Measurements from ENCODE around the gene P2RX7.
"Not testable (repeated sequence)": the region's sequence is repeated elsewhere in the genome, so short reads cannot be mapped to it uniquely, and the experiment has no call there.

The P2RX7 gene

GRCh38 chr12:121198949-121199348 lies 66.3 kb downstream of the P2RX7 start:
- Histone ChIP-seq H3K4me2 (ENCODE audit: low read length) (no peak overlapping the region), H3K4me3 (ENCODE audit: low read length) (no peak overlapping the region), H3K36me3 (ENCODE audit: insufficient read depth, low read length) (no peaks in the 10 kb centered on the region), H3K9ac (ENCODE audit: low read depth, low read length) (no peak overlapping the region), H3K27me3 (ENCODE audit: control insufficient read depth, insufficient read depth, low read length) (peaks cover 5% of the 10 kb centered on the region), H3K9me3 (replicated peaks; ENCODE audit: low read length) (no peaks in the 10 kb centered on the region), H3K4me1 (ENCODE audit: control insufficient read depth, insufficient read depth, low read length) (no peaks in the 10 kb centered on the region)

- H3K36me3 ChIP-seq (ENCODE audit: insufficient read depth, low read length); H3K27me3 ChIP-seq (ENCODE audit: control insufficient read depth, insufficient read depth, low read length); H3K9me3 ChIP-seq (replicated peaks; ENCODE audit: low read length); H3K4me3 ChIP-seq (ENCODE audit: low read length); H3K9ac ChIP-seq (ENCODE audit: low read depth, low read length); H3K4me2 ChIP-seq (ENCODE audit: low read length); H3K4me1 ChIP-seq (ENCODE audit: control insufficient read depth, insufficient read depth, low read length): not testable (repeated sequence)
These were observed 68.5 kb downstream of the P2RX7 start for GRCh38 chr12:121201140-121201539.

GRCh38 chr12:121202407-121203355 lies 70.0 kb downstream of the P2RX7 start:
- no peak overlapping the region for H3K9ac ChIP-seq (ENCODE audit: low read depth, low read length)
- no peak overlapping the region for H3K4me2 ChIP-seq (ENCODE audit: low read length)
- H3K4me1 ChIP-seq (ENCODE audit: control insufficient read depth, insufficient read depth, low read length): no peaks in the 10 kb centered on the region
- H3K27me3 ChIP-seq (ENCODE audit: control insufficient read depth, insufficient read depth, low read length): peaks cover 3% of the 10 kb centered on the region
- H3K9me3 ChIP-seq (replicated peaks; ENCODE audit: low read length): no peaks in the 10 kb centered on the region
- no peak overlapping the region for H3K4me3 ChIP-seq (ENCODE audit: low read length)
- H3K36me3 ChIP-seq (ENCODE audit: insufficient read depth, low read length): no peaks in the 10 kb centered on the region

GRCh38 chr12:121203482-121203881 lies 70.8 kb downstream of the P2RX7 start:
- Histone ChIP-seq H3K9ac (ENCODE audit: low read depth, low read length) (no peak overlapping the region), H3K36me3 (ENCODE audit: insufficient read depth, low read length) (no peaks in the 10 kb centered on the region), H3K4me1 (ENCODE audit: control insufficient read depth, insufficient read depth, low read length) (no peaks in the 10 kb centered on the region), H3K4me3 (ENCODE audit: low read length) (no peak overlapping the region), H3K27me3 (ENCODE audit: control insufficient read depth, insufficient read depth, low read length) (no peaks in the 10 kb centered on the region), H3K4me2 (ENCODE audit: low read length) (no peak overlapping the region), H3K9me3 (replicated peaks; ENCODE audit: low read length) (no peaks in the 10 kb centered on the region)

GRCh38 chr12:121205491-121205890 lies 72.8 kb downstream of the P2RX7 start:
- H3K4me2 ChIP-seq (ENCODE audit: low read length): no peak overlapping the region
- H3K9ac ChIP-seq (ENCODE audit: low read depth, low read length): no peak overlapping the region
- peaks cover under 1% of the 10 kb centered on the region for H3K4me1 ChIP-seq (ENCODE audit: control insufficient read depth, insufficient read depth, low read length)
- H3K4me3 ChIP-seq (ENCODE audit: low read length): no peak overlapping the region
- no peaks in the 10 kb centered on the region for H3K9me3 ChIP-seq (replicated peaks; ENCODE audit: low read length)
- no peaks in the 10 kb centered on the region for H3K36me3 ChIP-seq (ENCODE audit: insufficient read depth, low read length)
- no peaks in the 10 kb centered on the region for H3K27me3 ChIP-seq (ENCODE audit: control insufficient read depth, insufficient read depth, low read length)

GRCh38 chr12:121208571-121208970 lies 75.9 kb downstream of the P2RX7 start:
- H3K36me3 ChIP-seq (ENCODE audit: insufficient read depth, low read length); H3K27me3 ChIP-seq (ENCODE audit: control insufficient read depth, insufficient read depth, low read length); H3K4me1 ChIP-seq (ENCODE audit: control insufficient read depth, insufficient read depth, low read length); H3K4me3 ChIP-seq (ENCODE audit: low read length); H3K9me3 ChIP-seq (replicated peaks; ENCODE audit: low read length); H3K9ac ChIP-seq (ENCODE audit: low read depth, low read length); H3K4me2 ChIP-seq (ENCODE audit: low read length): not testable (repeated sequence)

- H3K9me3 ChIP-seq (replicated peaks; ENCODE audit: low read length): no peaks in the 10 kb centered on the region
- no peak overlapping the region for H3K4me3 ChIP-seq (ENCODE audit: low read length)
- no peaks in the 10 kb centered on the region for H3K36me3 ChIP-seq (ENCODE audit: insufficient read depth, low read length)
- H3K4me2 ChIP-seq (ENCODE audit: low read length): peak overlapping the region; percentile 94
- H3K4me1 ChIP-seq (ENCODE audit: control insufficient read depth, insufficient read depth, low read length): peaks cover 6% of the 10 kb centered on the region
- H3K9ac ChIP-seq (ENCODE audit: low read depth, low read length): no peak overlapping the region
- no peaks in the 10 kb centered on the region for H3K27me3 ChIP-seq (ENCODE audit: control insufficient read depth, insufficient read depth, low read length)
These were observed 76.5 kb downstream of the P2RX7 start for GRCh38 chr12:121209221-121209620.

GRCh38 chr12:121209624-121210572 lies 77.2 kb downstream of the P2RX7 start, which contains the start of gene P2RX4:
TSS of gene P2RX4 (plus strand) at chr12:121210129. CDS start at chr12:121210165, 36 bp downstream.
- H3K9me3 ChIP-seq (replicated peaks; ENCODE audit: low read length): no peaks in the 10 kb centered on the region
- H3K9ac ChIP-seq (ENCODE audit: low read depth, low read length): peak within 1 kb of the TSS; percentile 93
- peaks cover 11% of the 10 kb centered on the region for H3K4me1 ChIP-seq (ENCODE audit: control insufficient read depth, insufficient read depth, low read length)
- no peaks in the 10 kb centered on the region for H3K36me3 ChIP-seq (ENCODE audit: insufficient read depth, low read length)
- no peaks in the 10 kb centered on the region for H3K27me3 ChIP-seq (ENCODE audit: control insufficient read depth, insufficient read depth, low read length)
- peak within 1 kb of the TSS; percentile 94 for H3K4me2 ChIP-seq (ENCODE audit: low read length)
- H3K4me3 ChIP-seq (ENCODE audit: low read length): peak within 1 kb of the TSS; percentile 88

GRCh38 chr12:121212875-121213274 lies 80.2 kb downstream of the P2RX7 start:
- H3K36me3 ChIP-seq (ENCODE audit: insufficient read depth, low read length): no peaks in the 10 kb centered on the region
- no peak overlapping the region for H3K4me2 ChIP-seq (ENCODE audit: low read length)
- H3K4me1 ChIP-seq (ENCODE audit: control insufficient read depth, insufficient read depth, low read length): peaks cover 14% of the 10 kb centered on the region
- H3K4me3 ChIP-seq (ENCODE audit: low read length): no peak overlapping the region
- no peak overlapping the region for H3K9ac ChIP-seq (ENCODE audit: low read depth, low read length)
- H3K27me3 ChIP-seq (ENCODE audit: control insufficient read depth, insufficient read depth, low read length): no peaks in the 10 kb centered on the region
- no peaks in the 10 kb centered on the region for H3K9me3 ChIP-seq (replicated peaks; ENCODE audit: low read length)

GRCh38 chr12:121214166-121214777 lies 81.6 kb downstream of the P2RX7 start:
- Histone ChIP-seq H3K9ac (ENCODE audit: low read depth, low read length) (peak overlapping the region; percentile 16), H3K27me3 (ENCODE audit: control insufficient read depth, insufficient read depth, low read length) (no peaks in the 10 kb centered on the region), H3K4me1 (ENCODE audit: control insufficient read depth, insufficient read depth, low read length) (peaks cover 14% of the 10 kb centered on the region), H3K4me3 (ENCODE audit: low read length) (no peak overlapping the region), H3K4me2 (ENCODE audit: low read length) (peak overlapping the region; percentile 25), H3K36me3 (ENCODE audit: insufficient read depth, low read length) (no peaks in the 10 kb centered on the region), H3K9me3 (replicated peaks; ENCODE audit: low read length) (no peaks in the 10 kb centered on the region)

All from skeletal muscle satellite cell (primary cell).